T47D (cell line): ENCODE data around the gene CARD19.

Source experiments
- DNase-seq, 2 experiments: peaks; one replicate each; pipeline versions ENCODE4 v3.0.0 to v3.0.0-alpha.2; 2011 to 2012; ENCODE audit warnings: low read depth in 1 of 2, low spot score in 1 of 2
- JUND ChIP-seq: IDR thresholded peaks from 2 replicates; pipeline ENCODE4 v1.6.1; 2012; ENCODE audit warnings: low read depth
- in situ Hi-C: cut with HindIII; loops from 2 replicates; pipeline ENCODE4 v1.10.0; 2016; ENCODE audit warnings: low sequenced_read_pairs, low pct_unique_long_range_greater_than_20kb

Gene CARD19

GRCh38 chr9:93124793-93125192, 28.8 kb downstream of the CARD19 start:
- in situ Hi-C loops, result no loop called here
- DNase-seq, result no peak
- no peak for TF ChIP-seq JUND

DNA sequence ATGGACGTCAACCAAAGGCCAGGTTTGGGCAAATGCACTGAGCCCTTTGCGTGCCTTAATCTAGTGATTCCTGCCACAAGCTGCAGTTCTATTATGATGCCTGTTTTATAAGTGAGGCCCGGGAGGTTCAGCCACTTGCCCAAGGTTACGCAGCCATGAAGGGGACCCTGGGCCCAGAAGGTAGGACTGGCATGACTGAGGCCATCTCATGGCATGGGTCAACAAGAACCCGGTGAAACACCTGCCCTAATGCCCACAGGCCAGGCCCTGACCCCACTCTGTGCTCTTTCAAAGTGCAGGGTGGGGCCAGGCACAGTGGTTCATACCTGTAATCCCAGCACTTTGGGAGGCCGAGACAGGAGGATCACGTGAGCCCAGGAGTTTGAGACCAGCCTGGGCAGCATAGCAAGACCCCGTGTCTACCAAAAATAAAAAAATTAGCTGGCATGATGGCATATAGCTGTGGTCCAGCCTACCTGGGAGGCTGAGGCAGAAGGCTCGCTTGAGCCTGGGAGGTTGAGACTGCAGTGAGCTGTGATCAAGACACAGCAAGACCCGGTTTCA, 29.4 kb downstream of the CARD19 start:
- DNase-seq, result no peak

DNA sequence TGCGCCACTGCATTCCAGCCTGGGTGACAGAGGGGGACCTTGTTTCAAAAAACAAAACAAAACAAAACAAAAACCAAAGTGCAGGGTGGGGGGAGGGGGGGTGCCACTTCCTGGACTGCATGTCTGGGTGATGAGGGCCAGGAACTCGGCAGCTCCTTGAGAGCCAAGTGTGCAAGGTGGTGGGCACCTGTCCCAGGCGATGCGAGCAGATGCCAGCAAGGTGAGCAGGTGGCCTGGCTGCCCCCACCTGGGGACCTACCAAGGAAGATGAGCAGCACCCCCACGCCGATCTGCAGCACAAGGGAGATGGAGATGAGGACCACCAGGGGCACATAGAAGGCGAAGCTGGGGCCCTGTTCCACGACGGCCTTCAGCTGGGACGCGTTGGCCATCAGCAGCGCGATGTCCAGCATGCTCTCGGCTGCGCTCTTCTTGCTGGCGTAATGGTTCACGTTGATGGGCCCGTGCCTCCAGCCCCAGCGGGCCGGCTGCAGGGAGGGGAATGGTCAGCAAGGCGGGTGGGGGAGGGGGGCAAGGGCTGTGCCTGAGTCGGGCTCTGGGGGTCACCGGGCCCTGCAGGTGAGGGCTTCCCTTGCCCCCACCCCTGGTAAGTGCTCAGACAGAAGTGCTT, 30.2 kb downstream of the CARD19 start:
- no peak for TF ChIP-seq JUND
- in situ Hi-C loops, result no loop called here
- no peak for DNase-seq

More for the DNA sequence above, 29.4 kb downstream of the CARD19 start:
- in situ Hi-C loops, result no loop called here
- no peak for TF ChIP-seq JUND

DNA sequence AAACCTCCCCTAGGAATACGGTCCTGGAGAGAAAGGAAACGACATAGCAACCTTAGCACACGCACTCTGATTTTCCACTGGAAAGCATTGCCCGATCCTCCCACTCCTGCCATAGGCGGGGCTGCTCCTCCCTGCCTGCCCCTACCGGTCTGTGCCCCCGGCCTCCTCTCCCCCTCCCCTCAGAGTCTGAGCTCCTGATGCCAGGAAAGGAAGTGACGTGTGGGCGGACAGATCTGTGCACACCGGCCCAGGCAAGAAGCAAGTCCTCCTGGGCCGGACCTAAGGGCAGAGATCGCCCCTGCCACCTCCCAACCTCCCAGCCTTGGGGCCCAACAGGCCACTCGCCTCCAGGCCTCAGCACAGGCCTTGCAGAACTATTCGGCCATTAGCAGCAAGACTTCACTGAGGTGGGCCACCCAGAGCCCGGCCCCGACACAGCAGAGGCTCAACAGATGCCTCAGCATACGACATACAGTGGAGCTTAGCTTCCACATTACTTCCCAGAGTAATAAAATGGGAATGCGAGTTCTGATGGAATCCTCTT, 30.9 kb downstream of the CARD19 start:
- in situ Hi-C loops, result no loop called here
- no peak for DNase-seq
- no peak for TF ChIP-seq JUND

- TF ChIP-seq JUND, result no peak
- DNase-seq, result no peak
- in situ Hi-C loops, result no loop called here
Measured at GRCh38 chr9:93127395-93127911, 31.4 kb downstream of the CARD19 start.

GRCh38 chr9:93128011-93128714, 32.1 kb downstream of the CARD19 start:
- in situ Hi-C loops, result no loop called here
- TF ChIP-seq JUND, result no peak
- DNase-seq, result no peak

GRCh38 chr9:93128715-93129224, 32.8 kb downstream of the CARD19 start:
- no peak for TF ChIP-seq JUND
- no peak for DNase-seq
- in situ Hi-C loops, result no loop called here

GRCh38 chr9:93129286-93129685, 33.3 kb downstream of the CARD19 start:
- in situ Hi-C loops, result no loop called here
- no peak for DNase-seq
- no peak for TF ChIP-seq JUND

DNA sequence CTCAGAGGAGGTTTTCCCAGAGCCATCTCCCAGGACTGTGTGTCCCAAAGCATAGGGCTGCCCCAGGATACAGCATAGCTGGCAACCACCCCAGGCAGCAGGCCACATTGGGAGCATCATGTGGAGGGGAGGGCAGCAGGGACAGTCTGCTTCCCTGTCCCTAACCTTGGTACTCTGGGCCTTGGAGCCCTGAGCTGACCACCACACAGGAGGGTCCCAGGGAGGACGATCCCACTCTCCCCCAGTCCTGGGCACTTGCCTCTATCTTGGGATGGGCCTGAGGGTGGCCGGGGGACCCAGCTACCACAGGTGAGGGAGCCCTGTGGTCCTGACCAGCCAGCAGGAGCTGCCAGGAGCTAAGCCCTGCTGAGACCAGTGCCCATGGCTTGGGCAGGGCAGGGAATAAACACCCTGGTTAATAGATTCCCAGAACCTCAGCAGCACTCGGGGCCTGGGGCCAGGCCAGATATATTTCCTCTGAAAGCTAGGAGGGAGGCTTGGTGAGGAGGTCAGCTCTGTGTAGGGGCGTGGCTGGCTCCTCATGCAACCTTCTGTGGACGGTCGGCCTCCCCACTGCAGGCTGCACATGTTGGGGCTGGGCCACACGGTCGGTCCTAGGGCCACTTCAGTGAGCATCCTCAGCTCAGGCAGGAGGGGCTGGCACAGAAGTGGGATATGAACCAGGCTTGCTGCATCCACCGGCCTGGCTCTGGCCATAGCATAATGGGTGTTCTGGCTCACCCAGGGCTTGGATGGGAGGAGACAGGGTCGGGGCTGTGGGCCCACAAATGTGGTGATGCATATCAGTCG, 33.9 kb downstream of the CARD19 start:
- no peak for DNase-seq
- TF ChIP-seq JUND, result no peak
- in situ Hi-C loops, result no loop called here

DNA sequence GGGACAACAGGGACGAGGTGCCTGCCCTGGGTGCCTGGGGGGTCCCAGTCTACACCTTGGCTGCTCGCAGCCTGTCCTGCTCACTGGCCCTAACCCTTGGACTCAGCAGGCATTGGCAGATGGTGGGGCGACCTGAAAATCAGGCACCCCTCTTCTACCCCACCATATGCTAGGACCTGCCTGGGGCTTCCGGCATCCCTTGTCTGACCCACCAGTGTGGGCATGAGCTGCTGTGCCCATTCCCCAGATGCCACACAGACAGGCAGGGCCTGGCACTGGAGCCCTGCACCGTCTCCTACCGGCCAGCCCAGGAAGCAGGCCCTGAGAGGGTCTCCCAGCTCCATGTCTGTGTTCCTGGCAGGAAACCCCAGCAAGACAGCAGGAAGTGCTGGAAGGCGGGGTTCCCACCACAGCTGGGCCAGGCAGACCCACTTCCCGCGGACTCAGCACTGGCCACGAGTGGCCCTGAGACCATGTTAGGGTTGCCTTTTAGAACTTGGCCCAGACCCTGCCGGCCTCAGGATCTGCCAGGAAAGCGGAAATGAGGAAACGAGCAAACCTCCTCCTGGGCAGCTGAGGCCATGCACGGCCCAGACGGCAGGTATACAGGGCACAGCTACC, 35.0 kb downstream of the CARD19 start:
- DNase-seq, result no peak
- TF ChIP-seq JUND, result no peak
- in situ Hi-C loops, result no loop called here

DNA sequence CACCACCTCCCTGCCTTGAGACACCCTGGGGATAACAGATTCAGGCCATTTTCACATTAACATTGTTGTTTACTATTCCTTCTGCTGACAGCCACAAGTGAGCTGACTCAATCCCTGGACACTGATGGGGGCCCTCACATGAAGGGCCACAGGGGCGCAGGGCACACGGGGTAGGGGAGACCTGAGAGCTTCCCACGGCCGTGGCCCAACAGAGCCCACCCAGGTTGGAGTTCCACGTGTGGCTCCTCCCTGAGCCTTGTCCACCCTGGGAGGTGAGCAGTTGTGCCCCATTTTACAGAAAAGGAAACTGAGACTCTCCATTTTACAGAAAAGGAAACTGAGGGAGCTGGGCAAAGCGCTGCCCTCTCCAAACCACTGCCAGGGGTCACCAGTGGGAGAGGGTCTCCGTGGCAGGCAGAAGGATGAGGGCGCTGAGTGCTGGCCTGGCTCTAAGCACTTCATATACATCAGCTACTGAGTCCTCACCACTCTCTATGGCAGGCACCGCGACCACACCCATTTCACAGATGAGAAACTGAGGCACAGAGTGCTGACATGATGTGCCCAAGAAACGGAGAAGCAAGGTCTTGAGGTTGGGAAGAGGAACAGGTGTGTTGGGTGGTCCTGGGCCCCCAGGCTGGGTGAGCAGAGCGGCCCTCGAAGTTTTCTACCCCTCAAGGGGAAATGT, 35.7 kb downstream of the CARD19 start:
- no peak for TF ChIP-seq JUND
- no peak for DNase-seq
- in situ Hi-C loops, result no loop called here
